DND-41 (cell line): ENCODE data around the gene MTFR1L.

Source experiments
- ATAC-seq: fragments of 200-7000 bp; cut with Tn5 transposase; 3 replicates; pipeline ENCODE4 v1.9.1; 2021; ENCODE audit warnings: low read depth; ENCODE audit not compliant: insufficient read depth
- DNase-seq: peaks from one replicate; pipeline ENCODE4 v3.0.0-alpha.2; 2020
- H2AFZ ChIP-seq: 2 replicates; pipeline ENCODE4 v1.6.0; 2012; ENCODE audit warnings: low read depth, low read length
- H3K27ac ChIP-seq: 2 replicates; pipeline ENCODE4 v1.5.1; 2012; ENCODE audit warnings: low read length, inconsistent platforms
- H3K27me3 ChIP-seq: fragments of 200-600 bp; sonication (generic); 2 replicates; pipeline ENCODE4 v1.6.0; 2012; ENCODE audit warnings: low read length, mild to moderate bottlenecking, inconsistent platforms; ENCODE audit not compliant: insufficient read depth, poor library complexity
- H3K36me3 ChIP-seq: 2 replicates; pipeline ENCODE4 v1.5.1; 2012; ENCODE audit warnings: low read length, inconsistent platforms; ENCODE audit not compliant: insufficient read depth
- H3K4me1 ChIP-seq: 2 replicates; pipeline ENCODE4 v1.5.1; 2012; ENCODE audit warnings: mild to moderate bottlenecking, low read length; ENCODE audit not compliant: insufficient read depth
- H3K4me2 ChIP-seq: 2 replicates; pipeline ENCODE4 v1.6.0; 2012; ENCODE audit warnings: mild to moderate bottlenecking, moderate library complexity, low read length, inconsistent platforms; ENCODE audit not compliant: insufficient read depth
- H3K4me3 ChIP-seq, 2 experiments: fragments of 200-600 bp in 1 of 2; shearing (Covaris generic) in 1 of 2; 2 replicates each; pipeline ENCODE4 v1.5.1; 2012 to 2016; ENCODE audit warnings: inconsistent platforms in 2 of 2, low read length in 2 of 2, mild to moderate bottlenecking in 2 of 2, low read depth in 1 of 2, moderate library complexity in 1 of 2
- H3K79me2 ChIP-seq: 2 replicates; pipeline ENCODE4 v1.6.0; 2012; ENCODE audit warnings: low read length, inconsistent platforms; ENCODE audit not compliant: insufficient read depth
- H3K9ac ChIP-seq: 2 replicates; pipeline ENCODE4 v1.6.0; 2012; ENCODE audit warnings: low read depth, mild to moderate bottlenecking, inconsistent platforms, low read length, moderate library complexity
- H3K9me3 ChIP-seq: 2 replicates; pipeline ENCODE4 v1.5.1; 2012; ENCODE audit warnings: low read length, moderate library complexity, mild to moderate bottlenecking, inconsistent platforms; ENCODE audit not compliant: insufficient read depth, severe bottlenecking
- H4K20me1 ChIP-seq: 2 replicates; pipeline ENCODE4 v1.6.0; 2012; ENCODE audit warnings: low read length; ENCODE audit not compliant: insufficient read depth
- EZH2 ChIP-seq: IDR thresholded peaks from 3 replicates; pipeline ENCODE4 v1.6.1; 2012; ENCODE audit warnings: borderline replicate concordance, low read depth, mild to moderate bottlenecking, moderate library complexity, low read length, inconsistent platforms; ENCODE audit not compliant: severe bottlenecking
- TF ChIP-seq, protein P1 (sequence below): IDR thresholded peaks from 2 replicates; pipeline ENCODE4 v1.5.1; 2012; ENCODE audit warnings: borderline replicate concordance, low read length, moderate library complexity, mild to moderate bottlenecking; ENCODE audit not compliant: poor library complexity, severe bottlenecking; ENCODE audit errors: extremely low read depth

Gene MTFR1L

DNA sequence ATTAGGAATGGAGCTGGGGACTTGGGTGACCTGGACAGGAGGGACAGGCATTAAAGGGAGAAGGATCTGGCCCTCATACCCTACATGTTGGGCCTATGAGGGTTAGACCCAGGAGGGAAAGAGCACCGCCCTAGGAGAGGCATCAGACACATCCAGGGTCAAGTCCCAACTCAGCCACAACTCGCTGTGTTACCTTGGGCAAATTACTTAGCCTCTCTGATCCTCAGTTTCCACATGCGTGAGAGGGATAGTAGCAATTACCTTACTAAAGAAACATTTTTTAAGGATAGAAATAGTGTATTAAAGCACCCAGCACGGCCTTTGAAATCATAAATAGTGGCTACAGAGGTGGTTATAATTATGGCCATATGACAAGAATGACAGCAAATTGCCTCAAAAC, 39.9 kb upstream of the MTFR1L start:
- DNase-seq: no peak
- Histone ChIP-seq H4K20me1 (peaks cover 42% of the 10 kb centered on the region), H3K4me3 (no peak overlapping the region), H2AFZ (no peak overlapping the region), H3K27me3 (peaks cover 31% of the 10 kb centered on the region), H3K27ac (no peak overlapping the region), H3K4me1 (peaks cover 16% of the 10 kb centered on the region), H3K9ac (no peak overlapping the region), H3K4me2 (no peak overlapping the region), H3K79me2 (no peaks in the 10 kb centered on the region), H3K36me3 (no peaks in the 10 kb centered on the region), H3K9me3 (no peaks in the 10 kb centered on the region)
- ATAC-seq: no peak
- TF ChIP-seq EZH2: no peak
- TF ChIP-seq, protein P1, sequence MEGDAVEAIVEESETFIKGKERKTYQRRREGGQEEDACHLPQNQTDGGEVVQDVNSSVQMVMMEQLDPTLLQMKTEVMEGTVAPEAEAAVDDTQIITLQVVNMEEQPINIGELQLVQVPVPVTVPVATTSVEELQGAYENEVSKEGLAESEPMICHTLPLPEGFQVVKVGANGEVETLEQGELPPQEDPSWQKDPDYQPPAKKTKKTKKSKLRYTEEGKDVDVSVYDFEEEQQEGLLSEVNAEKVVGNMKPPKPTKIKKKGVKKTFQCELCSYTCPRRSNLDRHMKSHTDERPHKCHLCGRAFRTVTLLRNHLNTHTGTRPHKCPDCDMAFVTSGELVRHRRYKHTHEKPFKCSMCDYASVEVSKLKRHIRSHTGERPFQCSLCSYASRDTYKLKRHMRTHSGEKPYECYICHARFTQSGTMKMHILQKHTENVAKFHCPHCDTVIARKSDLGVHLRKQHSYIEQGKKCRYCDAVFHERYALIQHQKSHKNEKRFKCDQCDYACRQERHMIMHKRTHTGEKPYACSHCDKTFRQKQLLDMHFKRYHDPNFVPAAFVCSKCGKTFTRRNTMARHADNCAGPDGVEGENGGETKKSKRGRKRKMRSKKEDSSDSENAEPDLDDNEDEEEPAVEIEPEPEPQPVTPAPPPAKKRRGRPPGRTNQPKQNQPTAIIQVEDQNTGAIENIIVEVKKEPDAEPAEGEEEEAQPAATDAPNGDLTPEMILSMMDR: no peak

DNA sequence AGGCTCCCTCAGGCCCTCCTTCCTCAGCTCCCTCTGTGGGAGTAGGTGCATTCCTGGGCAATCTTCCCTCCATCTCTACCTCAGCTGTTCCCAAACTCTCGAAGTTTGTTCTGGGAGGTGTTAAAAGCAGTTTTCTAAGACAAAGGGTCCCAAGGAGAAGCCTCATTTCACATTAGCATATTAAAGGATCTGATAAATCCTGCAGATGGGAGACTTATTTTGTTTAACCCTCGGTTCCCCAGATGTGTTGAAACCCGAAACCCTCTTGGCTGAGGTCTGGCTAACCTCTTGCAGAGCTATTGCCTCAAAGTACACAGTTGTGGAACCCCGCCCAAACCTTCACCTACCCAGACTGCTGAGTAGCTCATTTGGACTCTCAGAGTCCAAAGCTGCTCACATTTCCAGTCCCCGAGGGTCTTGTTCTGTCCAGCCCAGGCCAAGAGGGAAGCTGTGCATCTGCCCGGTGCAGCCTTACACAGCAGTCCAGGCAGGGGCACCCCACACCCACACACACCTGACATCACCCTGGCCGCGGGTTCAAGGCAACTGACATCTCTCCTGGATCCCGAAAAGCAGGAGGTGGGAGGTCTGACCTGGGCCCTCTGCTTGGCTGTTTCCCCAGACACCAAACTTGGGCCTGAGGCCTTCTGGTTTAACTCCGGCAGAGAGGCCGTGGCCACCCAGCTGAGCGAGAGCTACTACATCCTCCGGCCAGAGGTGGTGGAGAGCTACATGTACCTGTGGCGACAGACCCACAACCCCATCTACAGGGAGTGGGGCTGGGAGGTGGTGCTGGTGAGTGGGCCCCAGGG, 39.2 kb upstream of the MTFR1L start:
- no peaks in the 10 kb centered on the region for H3K9me3 ChIP-seq
- no peak for TF ChIP-seq EZH2
- TF ChIP-seq, protein P1: no peak
- no peak overlapping the region for H3K9ac ChIP-seq
- peaks cover 36% of the 10 kb centered on the region for H4K20me1 ChIP-seq
- H3K27me3 ChIP-seq: peaks cover 31% of the 10 kb centered on the region
- H3K4me1 ChIP-seq: peaks cover 10% of the 10 kb centered on the region
- no peaks in the 10 kb centered on the region for H3K79me2 ChIP-seq
- no peak overlapping the region for H3K27ac ChIP-seq
- H2AFZ ChIP-seq: no peak overlapping the region
- DNase-seq (no peak), ATAC-seq (no peak)
- H3K36me3 ChIP-seq: no peaks in the 10 kb centered on the region
- H3K4me3 ChIP-seq: no peak overlapping the region
- no peak overlapping the region for H3K4me2 ChIP-seq

- peaks cover 35% of the 10 kb centered on the region for H4K20me1 ChIP-seq
- no peak for DNase-seq
- H3K9me3 ChIP-seq: no peaks in the 10 kb centered on the region
- ATAC-seq: no peak
- no peak overlapping the region for H3K9ac ChIP-seq
- TF ChIP-seq, protein P1: no peak
- TF ChIP-seq EZH2: no peak
- no peaks in the 10 kb centered on the region for H3K36me3 ChIP-seq
- H3K4me1 ChIP-seq: peaks cover 4% of the 10 kb centered on the region; the same call in 1 of the 2 replicates
- H3K79me2 ChIP-seq: no peaks in the 10 kb centered on the region
- H3K4me3 ChIP-seq: no peak overlapping the region
- no peak overlapping the region for H3K4me2 ChIP-seq
- H3K27ac ChIP-seq: no peak overlapping the region
- H2AFZ ChIP-seq: no peak overlapping the region
- peaks cover 31% of the 10 kb centered on the region for H3K27me3 ChIP-seq
Measured at GRCh38 chr1:25781130-25781433, 38.7 kb upstream of the MTFR1L start.
